Activated CD4-positive, alpha-beta T cell treated with anti-CD3 and anti-CD28 coated beads, Interleukin-2, amount 50 U/mL, for 24 hours (primary cell): ENCODE measurements around the gene PIP5K1C.
"Not testable (repeated sequence)": the region's sequence is repeated elsewhere in the genome, so short reads cannot be mapped to it uniquely, and the experiment has no call there.

Experiments
- DNase-seq, 2 donors: peaks; one replicate each; pipeline ENCODE4 v3.0.0-alpha.2; 2020; ENCODE audit warnings: low read depth in 1 of 2, low spot score in 1 of 2

The PIP5K1C gene

GRCh38 chr19:3591876-3592613, 108.2 kb downstream of the PIP5K1C start:
- no peak for DNase-seq

- DNase-seq: no peak
These were observed 109.1 kb downstream of the PIP5K1C start for GRCh38 chr19:3590991-3591659.

GRCh38 chr19:3589949-3590348, 110.3 kb downstream of the PIP5K1C start:
- DNase-seq: no peak

- no peak for DNase-seq
These were observed 110.8 kb downstream of the PIP5K1C start for GRCh38 chr19:3589439-3589838.

- no peak for DNase-seq
These were observed 113.4 kb downstream of the PIP5K1C start for GRCh38 chr19:3586707-3587346.

GRCh38 chr19:3586127-3586626, 114.1 kb downstream of the PIP5K1C start:
- no peak for DNase-seq

GRCh38 chr19:3585301-3586126, 114.8 kb downstream of the PIP5K1C start, which contains the start of gene GIPC3:
GIPC3 (plus strand) TSS chr19:3585478; CDS start chr19:3585598, 120 bp downstream.
- no peak for DNase-seq

- not testable (repeated sequence) for DNase-seq
These were observed 116.0 kb downstream of the PIP5K1C start for GRCh38 chr19:3584036-3584802.

GRCh38 chr19:3581792-3582191, 118.5 kb downstream of the PIP5K1C start:
- not testable (repeated sequence) for DNase-seq
